A673 (cell line): Measurements from ENCODE around the gene SFXN1. TPM values are rescaled to one million over a fixed set of nuclear protein-coding genes. Genes with fewer than 3 reads are reported as not detected.

Experiments used
- BruUV-seq: library from RNA; stranded (reverse); fragments of 400-500 nt; replicated peaks from 2 replicates; lab custom pipeline; 2021; lab: Mats Ljungman, UMichigan
- CTCF ChIA-PET: fragments of 300-600 bp; sonication (Branson Sonifier 250); formaldehyde crosslinking; loops from one replicate; lab custom pipeline; 2022; ENCODE audit warnings: antibody characterized with exemption; lab: Charles Lee
- POLR2A ChIA-PET: fragments of 300-600 bp; sonication (Branson Sonifier 250); formaldehyde crosslinking; loops from one replicate; lab custom pipeline; 2022; ENCODE audit warnings: antibody characterized with exemption; ENCODE audit not compliant: low non-redundant PET; lab: Charles Lee
- DNase-seq: peaks from one replicate; pipeline ENCODE4 v3.0.0-alpha.2; 2015; ENCODE audit warnings: low spot score
- H3K27ac ChIP-seq: fragments of 200-600 bp; sonication (generic); 2 replicates; pipeline ENCODE4 v1.5.1; 2016; ENCODE audit warnings: mixed run types, low read depth, mild to moderate bottlenecking, mixed read lengths, antibody characterized with exemption, low read length; ENCODE audit not compliant: poor library complexity, severe bottlenecking
- H3K27me3 ChIP-seq: fragments of 200-600 bp; sonication (generic); replicated peaks from 2 replicates; pipeline ENCODE4 v1.6.1; 2017; ENCODE audit warnings: mixed run types, low read depth, mild to moderate bottlenecking, mixed read lengths, antibody characterized with exemption, low read length; ENCODE audit not compliant: insufficient read depth, poor library complexity
- H3K36me3 ChIP-seq: fragments of 200-600 bp; sonication (generic); 2 replicates; pipeline ENCODE4 v1.6.1; 2016; ENCODE audit warnings: mixed run types, mild to moderate bottlenecking, mixed read lengths, antibody characterized with exemption, low read length; ENCODE audit not compliant: insufficient read depth, poor library complexity, severe bottlenecking
- H3K4me1 ChIP-seq: fragments of 200-600 bp; sonication (generic); 2 replicates; pipeline ENCODE4 v1.6.1; 2017; ENCODE audit warnings: mixed run types, mild to moderate bottlenecking, mixed read lengths, antibody characterized with exemption, low read length; ENCODE audit not compliant: insufficient read depth, poor library complexity, severe bottlenecking
- H3K4me3 ChIP-seq: fragments of 200-600 bp; sonication (generic); 2 replicates; pipeline ENCODE4 v1.5.1; 2016; ENCODE audit warnings: low read depth, mixed run types, mild to moderate bottlenecking, mixed read lengths, low read length; ENCODE audit not compliant: poor library complexity, severe bottlenecking
- H3K9me3 ChIP-seq: fragments of 200-600 bp; sonication (generic); 2 replicates; pipeline ENCODE4 v1.6.1; 2016; ENCODE audit warnings: mixed run types, low read depth, mild to moderate bottlenecking, mixed read lengths, antibody characterized with exemption, low read length; ENCODE audit not compliant: poor library complexity, severe bottlenecking
- CTCF ChIP-seq: fragments of 300-800, 200-600 bp; sonication (generic); conservative IDR thresholded peaks from 2 replicates; pipeline ENCODE4 v1.5.1; 2017; ENCODE audit warnings: low read depth, mild to moderate bottlenecking, antibody characterized with exemption, low read length, moderate library complexity, mixed read lengths
- EZH2 ChIP-seq: fragments of 200-600 bp; sonication (generic); IDR thresholded peaks from 2 replicates; pipeline ENCODE4 v1.6.1; 2017; ENCODE audit warnings: borderline replicate concordance, low read depth, mild to moderate bottlenecking, mixed read lengths, antibody characterized with exemption, low read length; ENCODE audit not compliant: poor library complexity, severe bottlenecking
- intact Hi-C: fragments of 100-400 bp; cut with micrococcal nuclease; formaldehyde crosslinking; loops from one replicate; pipeline ENCODE4 v1.10.0; 2022; ENCODE audit not compliant: unreplicated experiment
- total RNA-seq: library from RNA; stranded (reverse); gene quantifications from 2 replicates; pipeline ENCODE4 v1.2.3, GENCODE V29; 2021

Gene SFXN1
- total RNA-seq, 1 experiment from 2014 or later: 108 TPM

GRCh38 chr5:175471628-175472027, 6.7 kb upstream of the SFXN1 start:
- H3K36me3 ChIP-seq: no peaks in the 10 kb centered on the region
- intact Hi-C loops: no loop called here
- H3K27me3 ChIP-seq: peaks cover 39% of the 10 kb centered on the region
- no peak for DNase-seq
- no peaks in the 10 kb centered on the region for H3K9me3 ChIP-seq
- CTCF ChIA-PET: no interaction called here
- H3K4me3 ChIP-seq: no peak overlapping the region
- BruUV-seq: no TSS peak
- H3K4me1 ChIP-seq: no peaks in the 10 kb centered on the region
- TF ChIP-seq CTCF (no peak), EZH2 (no peak)
- no peak overlapping the region for H3K27ac ChIP-seq
- POLR2A ChIA-PET: no interaction called here

- H3K9me3 ChIP-seq: no peaks in the 10 kb centered on the region
- POLR2A ChIA-PET: no interaction called here
- no peak overlapping the region for H3K27ac ChIP-seq
- H3K4me1 ChIP-seq: no peaks in the 10 kb centered on the region
- peaks cover 35% of the 10 kb centered on the region for H3K27me3 ChIP-seq
- H3K4me3 ChIP-seq: no peak overlapping the region
- no peaks in the 10 kb centered on the region for H3K36me3 ChIP-seq
- TF ChIP-seq EZH2: no peak
- TF ChIP-seq CTCF: no peak
- CTCF ChIA-PET: no interaction called here
- intact Hi-C loops: no loop called here
- DNase-seq: no peak
- no TSS peak for BruUV-seq
These were observed 6.0 kb upstream of the SFXN1 start for GRCh38 chr5:175472378-175472777.

GRCh38 chr5:175475248-175475647, 3.1 kb upstream of the SFXN1 start:
- Histone ChIP-seq H3K36me3 (no peaks in the 10 kb centered on the region), H3K4me1 (peaks cover 11% of the 10 kb centered on the region), H3K27ac (no peak overlapping the region), H3K9me3 (no peaks in the 10 kb centered on the region), H3K4me3 (no peak overlapping the region), H3K27me3 (peaks cover 20% of the 10 kb centered on the region)
- intact Hi-C loops: no loop called here
- no peak for DNase-seq
- BruUV-seq: no TSS peak
- TF ChIP-seq CTCF: no peak
- TF ChIP-seq EZH2: no peak
- ChIA-PET CTCF (no interaction called here), POLR2A (no interaction called here)
